ENCODE measurements around the gene MYL3.

Gene MYL3

GRCh38 chr3:46884427-46884826, 21.2 kb upstream of the MYL3 start:
- Mint-ChIP-seq H3K4me1 (peaks cover 8% of the 10 kb centered on the region), H3K27me3 (peaks cover 91% of the 10 kb centered on the region), H3K4me3 (no peak overlapping the region), H3K9me3 (no peaks in the 10 kb centered on the region), H3K27ac (no peak overlapping the region), H3K36me3 (no peaks in the 10 kb centered on the region)
- CTCF ChIA-PET: no interaction called here
- no peak for DNase-seq

- Mint-ChIP-seq H3K4me3 (no peak overlapping the region), H3K9me3 (no peaks in the 10 kb centered on the region), H3K27ac (no peak overlapping the region), H3K36me3 (no peaks in the 10 kb centered on the region), H3K27me3 (peaks cover 91% of the 10 kb centered on the region), H3K4me1 (peaks cover 8% of the 10 kb centered on the region)
- no peak for DNase-seq
- CTCF ChIA-PET: interaction anchor here (1.4 kb wide), 1 partner anchor 11 kb away, joined by 4 read pairs; no protein-coding TSS in a partner anchor
Observed at GRCh38 chr3:46883830-46884185, 20.6 kb upstream of the MYL3 start.

GRCh38 chr3:46883054-46883829, 20.0 kb upstream of the MYL3 start:
- peaks cover 91% of the 10 kb centered on the region for H3K27me3 Mint-ChIP-seq
- CTCF ChIA-PET: interaction anchor here (1.4 kb wide), 1 partner anchor 12 kb away, joined by 4 read pairs; no protein-coding TSS in a partner anchor
- peak; percentile 46 for DNase-seq

GRCh38 chr3:46882377-46883053, 19.3 kb upstream of the MYL3 start:
- Mint-ChIP-seq H3K4me3 (peak overlapping the region; percentile 18), H3K36me3 (no peaks in the 10 kb centered on the region), H3K9me3 (no peaks in the 10 kb centered on the region), H3K27me3 (peaks cover 97% of the 10 kb centered on the region), H3K27ac (no peak overlapping the region), H3K4me1 (peaks cover 8% of the 10 kb centered on the region)
- DNase-seq: no peak
- CTCF ChIA-PET: interaction anchor here (1.4 kb wide), 1 partner anchor 13 kb away, joined by 4 read pairs; no protein-coding TSS in a partner anchor

More at GRCh38 chr3:46883054-46883829, 20.0 kb upstream of the MYL3 start:
- Mint-ChIP-seq H3K36me3 (no peaks in the 10 kb centered on the region), H3K4me3 (no peak overlapping the region), H3K9me3 (no peaks in the 10 kb centered on the region), H3K27ac (no peak overlapping the region), H3K4me1 (peaks cover 8% of the 10 kb centered on the region)

GRCh38 chr3:46881596-46882376, 18.5 kb upstream of the MYL3 start:
- no peaks in the 10 kb centered on the region for H3K36me3 Mint-ChIP-seq
- H3K9me3 Mint-ChIP-seq: no peaks in the 10 kb centered on the region
- H3K27me3 Mint-ChIP-seq: peaks cover 98% of the 10 kb centered on the region
- CTCF ChIA-PET: no interaction called here
- H3K4me1 Mint-ChIP-seq: peaks cover 8% of the 10 kb centered on the region
- peak; percentile 42 for DNase-seq
- peak overlapping the region; percentile 37 for H3K4me3 Mint-ChIP-seq
- no peak overlapping the region for H3K27ac Mint-ChIP-seq

- Mint-ChIP-seq H3K36me3 (no peaks in the 10 kb centered on the region), H3K27ac (no peak overlapping the region), H3K9me3 (no peaks in the 10 kb centered on the region), H3K27me3 (peaks cover 93% of the 10 kb centered on the region), H3K4me1 (peaks cover 8% of the 10 kb centered on the region), H3K4me3 (no peak overlapping the region)
- CTCF ChIA-PET: no interaction called here
- DNase-seq: no peak
Observed at GRCh38 chr3:46880884-46881595, 17.8 kb upstream of the MYL3 start.

- H3K4me3 Mint-ChIP-seq: no peak overlapping the region
- no peaks in the 10 kb centered on the region for H3K9me3 Mint-ChIP-seq
- H3K36me3 Mint-ChIP-seq: no peaks in the 10 kb centered on the region
- peaks cover 93% of the 10 kb centered on the region for H3K27me3 Mint-ChIP-seq
- CTCF ChIA-PET: interaction anchor here (2.3 kb wide), 1 partner anchor 12 kb away, joined by 7 read pairs; no protein-coding TSS in a partner anchor
- no peak for DNase-seq
- peaks cover 13% of the 10 kb centered on the region for H3K4me1 Mint-ChIP-seq
- no peak overlapping the region for H3K27ac Mint-ChIP-seq
Observed at GRCh38 chr3:46878781-46879436, 15.7 kb upstream of the MYL3 start.

- H3K36me3 Mint-ChIP-seq: no peaks in the 10 kb centered on the region
- no peak within 1 kb of the TSS for H3K4me3 Mint-ChIP-seq
- no peak within 1 kb of the TSS for H3K27ac Mint-ChIP-seq
- no peak for DNase-seq
- no peaks in the 10 kb centered on the region for H3K9me3 Mint-ChIP-seq
- peaks cover 95% of the 10 kb centered on the region for H3K27me3 Mint-ChIP-seq
- H3K4me1 Mint-ChIP-seq: peaks cover 12% of the 10 kb centered on the region
- CTCF ChIA-PET: interaction anchor here (1.4 to 2.3 kb wide), 2 partner anchors 11 to 18 kb away, joined by 3 to 7 read pairs; no protein-coding TSS in a partner anchor
Observed at GRCh38 chr3:46877406-46878125, 14.3 kb upstream of the MYL3 start, which contains the start of gene PTH1R. TSS of gene PTH1R (plus strand) at chr3:46877721. CDS start at chr3:46883560, 5,839 bp downstream.

GRCh38 chr3:46876313-46877300, 13.4 kb upstream of the MYL3 start:
- H3K4me1 Mint-ChIP-seq: peaks cover 10% of the 10 kb centered on the region
- H3K27ac Mint-ChIP-seq: no peak overlapping the region
- no peak for DNase-seq
- H3K27me3 Mint-ChIP-seq: peaks cover 92% of the 10 kb centered on the region
- no peaks in the 10 kb centered on the region for H3K36me3 Mint-ChIP-seq
- H3K4me3 Mint-ChIP-seq: no peak overlapping the region
- H3K9me3 Mint-ChIP-seq: no peaks in the 10 kb centered on the region
- CTCF ChIA-PET: interaction anchor here (0.5 to 1.4 kb wide), 3 partner anchors 11 to 290 kb away, joined by 3 to 4 read pairs (median 3); no protein-coding TSS in a partner anchor

GRCh38 chr3:46875560-46875959, 12.3 kb upstream of the MYL3 start:
- Mint-ChIP-seq H3K4me1 (peaks cover 7% of the 10 kb centered on the region), H3K36me3 (no peaks in the 10 kb centered on the region), H3K27me3 (peaks cover 86% of the 10 kb centered on the region), H3K27ac (no peak overlapping the region), H3K4me3 (no peak overlapping the region), H3K9me3 (no peaks in the 10 kb centered on the region)
- CTCF ChIA-PET: interaction anchor here (0.5 to 1.4 kb wide), 2 partner anchors 10 to 289 kb away, joined by 3 to 4 read pairs; no protein-coding TSS in a partner anchor
- DNase-seq: no peak

GRCh38 chr3:46874430-46874829, 11.2 kb upstream of the MYL3 start:
- DNase-seq: no peak
- Mint-ChIP-seq H3K27ac (no peak overlapping the region), H3K27me3 (peaks cover 83% of the 10 kb centered on the region), H3K4me3 (no peak overlapping the region), H3K4me1 (peaks cover 6% of the 10 kb centered on the region), H3K9me3 (no peaks in the 10 kb centered on the region), H3K36me3 (no peaks in the 10 kb centered on the region)
- CTCF ChIA-PET: no interaction called here

- DNase-seq: no peak
- no peaks in the 10 kb centered on the region for H3K9me3 Mint-ChIP-seq
- no peak overlapping the region for H3K27ac Mint-ChIP-seq
- CTCF ChIA-PET: no interaction called here
- no peaks in the 10 kb centered on the region for H3K36me3 Mint-ChIP-seq
- peaks cover 6% of the 10 kb centered on the region for H3K4me1 Mint-ChIP-seq
- no peak overlapping the region for H3K4me3 Mint-ChIP-seq
- H3K27me3 Mint-ChIP-seq: peaks cover 83% of the 10 kb centered on the region
Observed at GRCh38 chr3:46873521-46873920, 10.3 kb upstream of the MYL3 start.
